ENCODE results near the gene DNAJC16. TPM values are rescaled to one million over a fixed set of nuclear protein-coding genes. Genes with fewer than 3 reads are reported as not detected.

Gene DNAJC16
- total RNA-seq, result 16.1 and 20.5 TPM in 2 replicates

DNA sequence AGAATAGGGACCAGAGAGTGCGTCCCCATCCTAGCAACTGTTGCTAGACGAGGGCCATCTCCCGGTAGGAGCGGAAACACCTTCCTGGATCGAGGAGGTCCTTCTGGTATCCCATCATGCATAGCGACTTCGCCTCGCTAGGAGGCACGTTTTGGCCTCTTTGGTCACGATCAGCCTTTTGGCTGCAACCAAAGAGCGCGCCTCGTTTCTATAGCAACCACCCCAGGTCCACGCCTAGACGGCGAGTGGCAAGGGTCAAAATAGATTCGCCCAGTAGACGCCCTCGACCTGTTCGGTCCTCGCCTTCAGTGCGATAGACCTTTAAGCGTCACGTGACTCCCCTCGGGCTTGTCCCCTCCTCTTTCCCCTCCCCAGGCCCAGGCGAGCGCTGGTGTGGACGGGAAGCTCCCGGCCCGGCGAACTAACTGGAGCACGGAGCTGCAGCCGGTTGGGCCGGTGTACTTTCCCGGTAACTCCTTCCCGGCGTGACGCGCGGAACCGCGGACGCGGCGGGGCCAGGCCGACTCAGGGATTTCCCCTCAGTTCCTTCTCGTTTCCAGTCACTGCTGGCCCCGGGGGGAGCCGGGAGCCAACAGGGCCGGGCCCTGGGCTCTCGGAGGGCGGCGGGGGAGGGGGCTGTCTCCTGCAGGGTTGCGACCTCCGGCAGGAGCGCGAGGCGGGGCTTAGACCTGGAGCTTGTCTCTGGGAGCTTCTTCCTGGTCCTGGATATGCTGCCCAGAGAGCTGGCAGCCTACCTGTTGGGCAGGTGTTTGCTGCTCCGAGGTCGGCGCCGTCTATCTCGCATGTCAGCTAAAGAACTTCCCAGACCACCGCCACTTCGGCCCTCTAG, at the start of gene DNAJC16:
DNAJC16 (plus strand) TSS at position 359 of the 850 bp plus-strand sequence. CDS start 2,258 bp downstream, outside the sequence.

DNA sequence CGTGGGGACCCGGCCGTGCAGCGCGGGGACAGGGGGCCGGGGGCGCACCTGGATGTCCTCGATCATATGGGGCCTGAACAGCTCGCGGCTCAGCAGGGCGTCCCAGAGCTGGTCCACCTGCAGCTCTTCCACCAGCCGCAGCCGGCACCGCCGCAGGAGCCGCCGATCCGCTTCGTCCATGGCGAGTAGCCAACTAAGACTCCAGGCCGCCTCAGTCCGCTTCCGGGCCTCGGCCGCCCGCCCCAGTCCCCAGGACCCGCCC, 2.7 kb upstream of the DNAJC16 start, which contains the start of gene CASP9:
CASP9 (minus strand) TSS at position 195 of the 262 bp plus-strand sequence; CDS start at position 180, 15 bp downstream.

DNA sequence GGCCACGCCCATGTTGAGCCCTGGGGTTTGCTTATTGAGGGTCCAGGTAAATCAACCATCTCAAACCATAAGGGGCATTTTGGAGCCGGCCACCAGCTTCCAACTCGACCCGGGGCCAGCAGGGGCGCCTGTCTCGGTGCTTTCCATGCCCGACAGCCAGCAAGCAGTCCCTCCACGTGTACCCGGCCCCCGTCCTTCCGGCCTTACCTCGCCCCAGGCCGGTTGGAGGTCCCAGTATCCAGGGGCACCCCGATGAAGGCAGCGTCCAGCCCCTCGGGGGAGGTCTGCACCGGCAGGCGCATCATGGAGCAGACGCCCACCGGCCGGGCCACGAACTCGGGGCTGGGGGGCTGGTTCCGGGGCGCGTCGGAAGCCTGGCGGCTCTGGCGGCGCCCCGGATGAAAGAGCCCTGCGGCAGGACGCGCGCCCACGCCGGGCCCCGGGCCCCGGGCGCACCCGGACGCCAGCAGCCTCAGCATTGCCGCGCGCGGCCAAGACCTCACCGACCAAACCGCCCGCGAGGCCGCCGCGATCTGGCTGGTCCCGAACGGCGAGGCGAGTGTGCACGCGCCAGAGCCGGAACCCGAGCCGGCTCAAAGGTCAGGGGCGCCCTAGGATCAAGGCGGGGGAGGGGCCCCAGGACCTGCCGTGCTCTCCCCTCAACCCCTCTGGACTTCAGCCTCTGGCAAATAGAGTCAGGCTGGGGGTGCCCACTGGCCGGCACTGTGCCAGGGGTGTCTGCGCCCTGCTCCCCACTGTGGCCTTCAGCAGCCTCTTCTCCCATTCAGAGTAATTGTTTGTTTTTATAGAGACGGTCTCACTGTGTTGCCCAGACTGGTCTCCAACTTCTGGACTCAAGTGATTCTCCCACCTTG, 58.1 kb downstream of the DNAJC16 start, which contains the start of gene AGMAT:
AGMAT (minus strand) TSS at position 563 of the 875 bp plus-strand sequence; CDS start at position 479, 84 bp downstream.

GRCh38 chr1:15617173-15618076, 90.8 kb downstream of the DNAJC16 start, which contains the start of gene DDI2:
DDI2 (plus strand) TSS chr1:15617458; CDS start chr1:15617671, 213 bp downstream.

Other genes with a start within 250 kb of the DNAJC16 start
- gene EFHD2, start 117.0 kb upstream of the DNAJC16 start, total RNA-seq, result 111 and 117 TPM in 2 replicates
- gene CTRC, start 88.4 kb upstream of the DNAJC16 start, total RNA-seq, result not detected in 2 replicates
- gene CELA2A, start 70.1 kb upstream of the DNAJC16 start, total RNA-seq, result not detected in 2 replicates
- not detected in 2 replicates for gene CELA2B, start 50.7 kb upstream of the DNAJC16 start, total RNA-seq
- gene CASP9, start 2.6 kb upstream of the DNAJC16 start, total RNA-seq, result 19.0 and 26.9 TPM in 2 replicates
- gene AGMAT, start 58.2 kb downstream of the DNAJC16 start, total RNA-seq, result 4.3 and 9.7 TPM in 2 replicates
- 5.5 and 6.6 TPM in 2 replicates for gene DDI2, start 90.6 kb downstream of the DNAJC16 start, total RNA-seq
- gene PLEKHM2, start 157.5 kb downstream of the DNAJC16 start, total RNA-seq, result 35.2 and 46.8 TPM in 2 replicates
- gene SLC25A34, start 209.4 kb downstream of the DNAJC16 start, total RNA-seq, result not detected in 2 replicates
- not detected in 2 replicates for gene TMEM82, start 215.7 kb downstream of the DNAJC16 start, total RNA-seq
- 80.5 and 94.0 TPM in 2 replicates for gene FBLIM1, start 231.9 kb downstream of the DNAJC16 start, total RNA-seq